Stomach smooth muscle (tissue), 2 donors: ENCODE data around the gene TK2.
A peak's percentile ranks its signal among the peaks of the same experiment; 100 is the strongest.

Experiments used
- H3K27ac ChIP-seq: one replicate; pipeline ENCODE4 v1.7.0; 2013; ENCODE audit warnings: mild to moderate bottlenecking, low read length, inconsistent platforms
- H3K27me3 ChIP-seq, 2 donors: one replicate each; pipeline ENCODE4 v1.7.0; 2013; ENCODE audit warnings: low read length in 2 of 2; ENCODE audit not compliant: insufficient read depth in 2 of 2, control insufficient read depth in 1 of 2
- H3K36me3 ChIP-seq, 2 donors: one replicate each; pipeline ENCODE4 v1.7.0; 2013; ENCODE audit warnings: low read length in 2 of 2; ENCODE audit not compliant: control insufficient read depth in 2 of 2, insufficient read depth in 2 of 2
- H3K4me1 ChIP-seq: one replicate; pipeline ENCODE4 v1.7.0; 2013; ENCODE audit warnings: low read length; ENCODE audit not compliant: control insufficient read depth, insufficient read depth
- H3K4me3 ChIP-seq, 2 donors: one replicate each; pipeline ENCODE4 v1.7.0; 2013; ENCODE audit warnings: low read length in 2 of 2
- H3K9ac ChIP-seq, 2 donors: one replicate each; pipeline ENCODE4 v1.7.0; 2013; ENCODE audit warnings: low read length in 2 of 2, mild to moderate bottlenecking in 1 of 2
- H3K9me3 ChIP-seq, 2 donors: one replicate each; pipeline ENCODE4 v1.7.0; 2013; ENCODE audit warnings: low read length in 2 of 2; ENCODE audit not compliant: control insufficient read depth in 2 of 2
- donor health status: healthy.
- donor health status: Pancreatic carcinoma.

TK2 gene

DNA sequence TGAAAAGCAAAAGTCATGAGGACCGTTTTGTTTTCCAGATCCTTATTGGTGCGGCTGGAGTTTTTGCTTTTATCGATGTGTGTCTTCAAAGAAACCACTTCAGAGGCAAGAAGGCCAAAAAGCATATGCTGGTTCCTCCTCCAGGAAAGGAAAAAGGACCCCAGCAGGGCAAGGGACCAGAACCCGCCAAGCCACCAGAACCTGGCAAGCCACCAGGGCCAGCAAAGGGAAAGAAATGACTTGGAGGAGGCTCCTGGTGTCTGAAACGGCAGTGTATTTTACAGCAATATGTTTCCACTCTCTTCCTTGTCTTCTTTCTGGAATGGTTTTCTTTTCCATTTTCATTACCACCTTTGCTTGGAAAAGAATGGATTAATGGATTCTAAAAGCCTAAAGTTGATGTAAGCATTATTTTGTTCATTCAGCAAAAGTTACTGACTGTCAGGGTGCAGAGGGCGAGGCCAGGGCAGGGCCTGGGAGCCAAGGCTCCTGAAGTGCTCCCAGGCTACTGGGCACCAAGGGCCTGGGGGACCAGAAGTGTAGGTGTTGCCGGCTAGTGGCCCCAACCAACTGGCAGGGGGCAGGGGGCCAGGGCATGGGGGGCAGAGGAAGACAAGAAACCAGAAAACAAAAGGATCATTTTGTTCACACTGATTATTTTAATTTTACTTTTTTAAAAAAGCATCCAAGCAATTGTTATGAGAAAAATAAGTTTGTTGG, 38.1 kb upstream of the TK2 start:
- Histone ChIP-seq H3K9ac (no peak overlapping the region), H3K4me1 (no peaks in the 10 kb centered on the region), H3K27me3 (no peaks in the 10 kb centered on the region), H3K9me3 (no peaks in the 10 kb centered on the region), H3K36me3 (no peaks in the 10 kb centered on the region), H3K4me3 (peak overlapping the region in 1 of 2 donors; percentile 34), H3K27ac (no peak overlapping the region)

DNA sequence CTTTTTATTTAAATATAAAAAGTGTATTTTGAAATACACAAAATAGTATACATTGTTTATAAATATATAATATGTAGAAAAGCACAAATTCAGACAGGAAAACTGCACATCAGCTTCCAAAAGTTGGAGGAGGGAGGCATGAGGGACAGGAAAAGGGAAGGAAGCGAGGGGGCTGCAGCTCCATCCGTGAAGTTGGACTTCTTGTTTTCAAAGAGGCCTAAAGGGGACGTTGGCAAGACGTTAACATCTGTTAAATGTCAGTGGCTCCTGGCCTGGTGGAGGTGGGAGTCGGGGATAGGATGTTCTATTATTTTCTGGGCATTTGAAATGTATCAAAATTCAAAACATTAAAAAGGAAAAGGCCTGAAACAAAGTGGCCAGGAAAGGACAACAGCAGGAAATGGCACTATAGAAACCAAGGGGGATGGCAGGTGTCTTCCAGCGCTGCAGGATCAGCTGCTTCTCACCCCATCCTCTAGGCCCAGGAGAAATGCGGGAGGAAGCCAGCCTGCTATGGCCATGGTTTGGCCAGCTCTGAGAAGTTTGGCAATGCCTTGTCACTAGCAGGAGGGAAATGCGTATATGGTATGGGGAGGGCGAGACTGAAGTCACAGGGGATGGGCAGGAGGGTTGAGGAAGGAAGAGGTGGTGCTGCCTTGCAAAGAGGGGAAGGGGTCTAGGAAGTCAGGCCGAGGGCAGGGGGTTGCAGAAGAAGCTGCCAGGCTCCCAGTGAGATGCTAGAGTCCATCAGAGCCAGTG, 35.7 kb upstream of the TK2 start:
- Histone ChIP-seq H3K9me3 (no peaks in the 10 kb centered on the region), H3K36me3 (no peaks in the 10 kb centered on the region), H3K4me1 (peaks cover 4% of the 10 kb centered on the region), H3K9ac (no peak overlapping the region), H3K27me3 (no peaks in the 10 kb centered on the region), H3K4me3 (no peak overlapping the region), H3K27ac (no peak overlapping the region)

DNA sequence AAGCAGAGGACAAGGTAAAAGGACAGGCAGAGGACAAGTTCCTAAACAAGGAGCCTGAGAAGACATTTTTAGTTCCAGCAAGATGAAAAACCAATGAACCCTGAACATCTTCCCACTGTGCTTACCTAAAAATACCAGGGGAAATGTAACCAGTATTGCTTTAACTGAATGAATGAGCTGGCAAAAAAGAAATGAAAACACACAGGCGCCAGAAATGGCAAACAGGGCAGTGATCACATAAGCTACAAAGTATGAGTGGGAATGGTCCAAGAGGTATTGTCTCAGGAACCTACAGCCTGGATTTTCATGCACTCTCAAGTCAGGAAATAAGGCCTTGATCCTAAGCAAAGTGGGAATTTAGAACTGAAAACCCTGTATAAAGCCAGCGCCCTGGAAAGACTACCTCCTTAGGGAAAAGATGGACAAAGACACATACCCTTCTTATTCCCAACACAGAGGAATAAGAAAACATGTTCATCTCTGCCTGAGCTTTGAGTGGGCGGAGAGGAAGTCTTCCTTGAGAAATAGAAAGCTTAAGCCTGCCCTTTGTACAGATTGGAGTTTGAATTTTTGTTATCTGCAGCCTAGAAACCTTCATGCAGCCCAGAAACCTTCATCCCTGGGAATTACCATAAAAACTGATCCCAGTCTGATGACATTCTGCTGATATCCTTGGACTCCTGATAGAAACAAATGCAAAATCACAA, 31.5 kb upstream of the TK2 start:
- H3K9me3 ChIP-seq, result no peaks in the 10 kb centered on the region
- no peak overlapping the region for H3K27ac ChIP-seq
- H3K4me3 ChIP-seq, result no peak overlapping the region
- H3K4me1 ChIP-seq, result peaks cover 15% of the 10 kb centered on the region
- no peaks in the 10 kb centered on the region for H3K36me3 ChIP-seq
- H3K27me3 ChIP-seq, result peaks cover 22 to 26% of the 10 kb centered on the region in 2 donors
- no peak overlapping the region for H3K9ac ChIP-seq

DNA sequence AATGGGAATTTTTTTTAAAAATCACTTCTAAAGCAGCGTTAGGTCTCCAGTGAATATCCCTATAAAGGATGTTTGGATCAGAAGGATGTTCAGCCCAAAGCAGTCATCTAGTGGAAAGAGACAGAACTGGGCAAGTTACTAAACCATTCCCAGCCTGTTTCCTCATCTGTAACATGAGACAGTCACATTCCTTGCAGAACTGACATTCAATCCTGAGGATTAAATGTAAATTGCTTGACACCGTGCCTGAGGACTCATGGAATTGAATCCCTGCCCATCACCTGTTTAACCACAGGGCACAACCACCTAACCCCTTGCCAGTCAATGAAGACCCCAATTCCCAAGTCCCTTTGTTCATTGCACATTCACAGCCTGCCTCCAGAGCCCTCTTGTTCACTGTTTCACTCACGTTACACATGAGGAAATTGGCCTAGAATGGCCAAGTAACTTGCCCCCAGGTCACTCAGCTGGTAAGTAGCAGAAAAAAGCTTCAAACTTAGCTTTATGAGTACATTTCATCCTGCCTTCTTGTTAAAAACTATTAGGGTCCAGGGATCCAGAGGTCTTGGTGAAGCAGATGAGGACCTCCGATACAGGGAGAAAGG, 30.8 kb upstream of the TK2 start:
- Histone ChIP-seq H3K27ac (no peak overlapping the region), H3K4me3 (no peak overlapping the region), H3K36me3 (no peaks in the 10 kb centered on the region), H3K4me1 (peaks cover 15% of the 10 kb centered on the region), H3K9ac (no peak overlapping the region), H3K27me3 (peaks cover 22 to 26% of the 10 kb centered on the region in 2 donors), H3K9me3 (no peaks in the 10 kb centered on the region)

DNA sequence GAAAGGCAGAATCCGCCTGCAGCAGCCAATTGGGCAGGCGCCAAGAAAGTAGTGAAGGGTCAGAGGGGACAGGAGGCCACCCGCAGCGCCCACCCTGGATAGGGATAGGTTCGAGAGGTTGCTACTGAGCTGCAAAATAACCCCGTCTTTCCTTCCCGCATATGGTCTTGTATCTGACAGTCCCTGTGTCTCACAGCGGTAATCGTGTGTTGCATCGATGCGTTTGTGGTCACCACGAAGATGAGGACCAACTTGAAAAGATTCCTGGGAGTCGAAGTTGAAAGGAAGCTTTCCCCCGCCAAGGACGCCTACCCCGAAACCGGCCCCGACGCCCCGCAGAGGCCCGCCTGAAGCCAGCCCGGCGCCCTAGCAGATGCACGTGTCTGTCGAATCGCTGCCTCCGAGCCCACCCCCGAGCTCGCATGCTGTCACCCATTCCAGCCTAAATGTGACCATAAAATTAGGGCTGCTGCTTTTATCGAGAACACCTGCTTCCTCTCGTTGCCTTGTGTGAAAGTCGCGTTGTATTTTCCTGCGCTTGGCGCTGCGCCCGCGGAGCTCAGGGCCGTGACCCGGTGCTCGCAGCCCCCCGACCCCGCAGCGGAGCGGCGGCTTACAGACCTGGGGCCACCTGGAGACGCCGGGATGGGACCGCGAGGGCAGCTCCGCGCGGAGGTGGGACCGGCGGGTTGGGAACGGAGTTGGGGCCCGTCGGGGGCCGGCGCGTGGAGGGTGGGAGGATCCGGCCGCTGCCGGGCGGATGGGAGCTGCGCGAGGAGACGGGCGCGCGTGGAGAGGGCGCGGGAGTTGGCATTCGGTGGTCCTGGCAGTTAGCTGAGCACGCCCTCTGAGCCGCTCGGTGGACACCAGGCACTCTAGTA, 29.0 kb upstream of the TK2 start, which contains the start of gene CMTM2:
Gene CMTM2 (plus strand): TSS at position 813 of the 881 bp plus-strand sequence. CDS start 145 bp downstream, outside the sequence.
- Histone ChIP-seq H3K9me3 (no peaks in the 10 kb centered on the region), H3K4me3 (peak within 1 kb of the TSS; percentile 24 to 54), H3K9ac (no peak within 1 kb of the TSS), H3K4me1 (peaks cover 15% of the 10 kb centered on the region), H3K27me3 (peaks cover 22 to 26% of the 10 kb centered on the region in 2 donors), H3K27ac (no peak within 1 kb of the TSS), H3K36me3 (no peaks in the 10 kb centered on the region)

DNA sequence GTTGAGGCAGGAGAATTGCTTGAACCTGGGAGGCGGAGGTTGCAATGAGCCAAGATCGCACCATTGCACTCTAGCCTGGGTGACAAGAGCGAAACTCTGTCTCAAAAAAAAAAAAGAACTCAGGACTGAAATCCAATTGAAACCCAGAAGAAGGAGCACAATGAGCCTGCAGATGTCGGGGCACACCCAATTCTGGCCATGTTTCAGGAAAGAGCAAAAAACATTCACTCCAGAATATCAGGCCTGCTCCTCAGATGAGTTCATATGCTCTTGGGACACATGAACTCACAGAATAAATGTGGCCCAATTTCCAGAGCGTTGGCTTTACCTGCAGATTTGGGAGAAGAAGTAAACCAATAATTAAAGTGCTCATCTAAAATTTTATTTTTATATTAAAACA, 26.4 kb upstream of the TK2 start:
- Histone ChIP-seq H3K9ac (no peak overlapping the region), H3K4me3 (no peak overlapping the region), H3K4me1 (peaks cover 15% of the 10 kb centered on the region), H3K9me3 (no peaks in the 10 kb centered on the region), H3K36me3 (no peaks in the 10 kb centered on the region), H3K27me3 (peaks cover 22 to 26% of the 10 kb centered on the region in 2 donors), H3K27ac (no peak overlapping the region)

DNA sequence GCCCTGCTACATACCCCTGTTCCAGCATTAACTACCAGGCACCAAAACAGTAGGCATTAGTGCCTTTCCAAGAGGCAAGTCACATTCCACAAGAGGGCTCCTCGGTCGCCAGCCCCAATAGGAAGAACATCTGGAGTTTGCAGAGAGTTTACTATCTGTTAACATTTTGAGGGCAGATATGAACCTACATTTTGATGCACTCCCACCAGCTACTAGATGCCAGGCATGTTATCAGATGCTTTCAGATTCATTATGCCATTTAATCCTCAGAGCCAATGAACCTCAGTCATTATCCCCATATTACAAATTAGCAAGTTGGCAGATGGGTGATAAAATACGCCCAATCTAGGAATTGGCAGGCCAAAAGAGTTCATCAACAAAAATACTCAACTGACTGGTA, 25.1 kb upstream of the TK2 start:
- no peak overlapping the region for H3K4me3 ChIP-seq
- H3K27ac ChIP-seq, result no peak overlapping the region
- H3K36me3 ChIP-seq, result no peaks in the 10 kb centered on the region
- no peaks in the 10 kb centered on the region for H3K9me3 ChIP-seq
- peaks cover 10% of the 10 kb centered on the region for H3K4me1 ChIP-seq
- no peak overlapping the region for H3K9ac ChIP-seq
- H3K27me3 ChIP-seq, result peaks cover 22 to 26% of the 10 kb centered on the region in 2 donors

DNA sequence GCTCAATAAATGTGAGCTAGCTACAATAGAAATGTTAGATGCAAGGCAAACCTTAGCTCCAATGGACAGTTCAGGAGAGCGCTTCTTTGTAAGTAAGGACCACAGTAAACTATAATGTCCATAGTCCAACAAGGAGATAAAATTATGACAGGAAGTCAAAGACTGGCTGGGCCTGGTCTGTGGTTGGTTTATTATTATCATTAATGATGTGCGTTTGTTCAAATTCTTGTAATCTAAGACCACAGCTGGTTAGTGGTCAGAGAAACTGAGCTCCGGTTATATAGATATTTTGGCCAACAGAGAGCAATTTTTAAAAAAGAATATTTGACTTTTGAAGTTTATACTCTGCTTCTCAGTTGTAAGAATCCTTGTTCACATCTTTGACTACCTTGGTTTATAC, 24.6 kb upstream of the TK2 start:
- Histone ChIP-seq H3K9ac (no peak overlapping the region), H3K9me3 (no peaks in the 10 kb centered on the region), H3K4me3 (no peak overlapping the region), H3K4me1 (peaks cover 10% of the 10 kb centered on the region), H3K27me3 (peaks cover 20 to 22% of the 10 kb centered on the region in 2 donors), H3K36me3 (no peaks in the 10 kb centered on the region), H3K27ac (no peak overlapping the region)

DNA sequence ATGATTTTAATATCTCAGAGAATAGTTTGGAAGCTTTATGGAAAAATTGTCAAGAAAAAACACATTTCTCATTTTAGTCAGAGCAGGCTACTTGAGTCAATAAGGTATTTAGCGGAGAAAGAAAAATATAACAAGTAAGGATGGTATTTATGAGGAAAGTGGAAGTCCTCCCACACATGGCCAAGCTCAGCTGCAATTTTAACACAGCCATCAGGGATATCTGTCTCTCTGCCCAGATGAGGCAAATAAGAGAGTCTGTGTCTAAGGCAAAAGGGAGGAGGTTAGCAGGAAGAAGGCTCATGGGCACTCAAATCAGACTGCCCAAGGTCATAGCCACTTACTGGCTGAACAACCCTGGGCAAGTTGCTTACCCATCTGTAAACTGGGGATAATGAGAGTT, 24.2 kb upstream of the TK2 start:
- no peaks in the 10 kb centered on the region for H3K9me3 ChIP-seq
- H3K9ac ChIP-seq, result no peak overlapping the region
- H3K27ac ChIP-seq, result no peak overlapping the region
- no peaks in the 10 kb centered on the region for H3K36me3 ChIP-seq
- H3K4me3 ChIP-seq, result no peak overlapping the region
- H3K27me3 ChIP-seq, result peaks cover 16 to 18% of the 10 kb centered on the region in 2 donors
- H3K4me1 ChIP-seq, result peaks cover 9% of the 10 kb centered on the region

DNA sequence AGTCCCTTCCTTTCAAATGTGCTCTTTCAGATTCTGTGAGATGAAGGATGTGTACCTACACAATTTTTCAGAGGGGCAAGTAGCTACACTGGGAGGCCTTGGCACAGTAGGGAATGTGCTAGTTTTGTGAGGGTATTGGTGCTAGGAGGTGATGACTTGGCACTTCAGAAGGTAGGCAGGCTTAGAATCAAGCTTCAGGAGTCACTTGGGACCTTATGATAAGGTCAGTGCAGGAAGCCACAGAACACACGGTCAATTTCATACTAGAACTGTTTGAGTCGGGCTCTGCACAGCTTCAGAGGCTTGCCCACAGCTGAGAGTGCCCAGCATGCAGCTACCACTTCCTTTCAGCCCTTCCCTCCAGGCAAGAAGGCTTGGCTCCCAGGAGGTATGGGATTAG, 22.4 kb upstream of the TK2 start:
- H3K4me3 ChIP-seq, result no peak overlapping the region
- no peak overlapping the region for H3K27ac ChIP-seq
- H3K27me3 ChIP-seq, result peaks cover 0 to 2% of the 10 kb centered on the region in 2 donors
- no peaks in the 10 kb centered on the region for H3K36me3 ChIP-seq
- no peaks in the 10 kb centered on the region for H3K9me3 ChIP-seq
- no peak overlapping the region for H3K9ac ChIP-seq
- no peaks in the 10 kb centered on the region for H3K4me1 ChIP-seq
